HEK293 (cell line): ENCODE data around the gene CHAC1.
"Not testable (repeated sequence)": the region's sequence is repeated elsewhere in the genome, so short reads cannot be mapped to it uniquely, and the experiment has no call there.

ENCODE experiments used
- CTCF ChIP-seq: fragments of 450-650 bp; formaldehyde crosslinking; IDR thresholded peaks from 2 replicates; pipeline ENCODE4 v1.5.1; 2016; ENCODE audit warnings: missing biosample characterization, missing genetic modification characterization
- ZBTB1 ChIP-seq: fragments of 450-650 bp; formaldehyde crosslinking; IDR thresholded peaks from 2 replicates; pipeline ENCODE4 v1.5.1; 2016; ENCODE audit warnings: missing biosample characterization, missing genetic modification characterization
- ZBTB7A ChIP-seq: fragments of 450-650 bp; formaldehyde crosslinking; IDR thresholded peaks from 2 replicates; pipeline ENCODE4 v1.5.1; 2016; ENCODE audit warnings: low read depth, missing biosample characterization, missing genetic modification characterization
- ZNF24 ChIP-seq: fragments of 450-650 bp; formaldehyde crosslinking; IDR thresholded peaks from 2 replicates; pipeline ENCODE4 v1.5.1; 2016; ENCODE audit warnings: missing biosample characterization, missing genetic modification characterization
- ZNF561 ChIP-seq: fragments of 450-650 bp; IDR thresholded peaks from 2 replicates; pipeline ENCODE4 v1.5.1; 2018; ENCODE audit warnings: missing biosample characterization, missing genetic modification characterization, borderline replicate concordance
- ZNF629 ChIP-seq: fragments of 450-650 bp; formaldehyde crosslinking; IDR thresholded peaks from 2 replicates; pipeline ENCODE4 v1.5.1; 2017; ENCODE audit warnings: missing biosample characterization, missing genetic modification characterization
- ZNF670 ChIP-seq: fragments of 450-650 bp; formaldehyde crosslinking; IDR thresholded peaks from 2 replicates; pipeline ENCODE4 v1.5.1; 2016; ENCODE audit warnings: missing biosample characterization, missing genetic modification characterization, low read depth
- TF ChIP-seq, protein P1 (sequence below): fragments of 450-650 bp; formaldehyde crosslinking; IDR thresholded peaks from 2 replicates; pipeline ENCODE4 v1.5.1; 2016; ENCODE audit warnings: missing biosample characterization, missing genetic modification characterization
- TF ChIP-seq, protein P2 (sequence below): fragments of 450-650 bp; formaldehyde crosslinking; optimal IDR thresholded peaks from 2 replicates; pipeline ENCODE3; 2016; ENCODE audit warnings: missing biosample characterization, mild to moderate bottlenecking, missing genetic modification characterization

DNA sequence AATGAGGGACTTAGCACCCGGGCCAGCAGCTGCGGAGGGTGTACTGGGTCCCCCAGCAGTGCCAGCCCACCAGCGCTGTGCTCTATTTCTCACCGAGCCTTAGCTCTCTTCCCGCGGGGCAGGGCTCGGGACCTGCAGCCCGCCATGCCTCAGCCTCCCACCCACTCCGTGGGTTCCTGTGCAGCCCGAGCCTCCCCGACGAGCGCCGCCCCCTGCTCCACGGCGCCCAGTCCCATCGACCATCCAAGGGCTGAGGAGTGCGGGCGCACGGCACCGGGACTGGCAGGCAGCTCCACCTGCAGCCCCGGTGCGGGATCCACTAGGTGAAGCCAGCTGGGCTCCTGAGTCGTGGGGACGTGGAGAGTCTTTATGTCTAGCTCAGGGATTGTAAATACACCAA lies 8.5 kb downstream of the CHAC1 start:
- not testable (repeated sequence) for TF ChIP-seq CTCF; ZNF24 (tag by site-specific recombination); ZNF561 (tag by site-specific recombination); ZNF670; ZBTB1 (tag by site-specific recombination); ZBTB7A; ZNF629 (tag by site-specific recombination)
- TF ChIP-seq, protein P1, sequence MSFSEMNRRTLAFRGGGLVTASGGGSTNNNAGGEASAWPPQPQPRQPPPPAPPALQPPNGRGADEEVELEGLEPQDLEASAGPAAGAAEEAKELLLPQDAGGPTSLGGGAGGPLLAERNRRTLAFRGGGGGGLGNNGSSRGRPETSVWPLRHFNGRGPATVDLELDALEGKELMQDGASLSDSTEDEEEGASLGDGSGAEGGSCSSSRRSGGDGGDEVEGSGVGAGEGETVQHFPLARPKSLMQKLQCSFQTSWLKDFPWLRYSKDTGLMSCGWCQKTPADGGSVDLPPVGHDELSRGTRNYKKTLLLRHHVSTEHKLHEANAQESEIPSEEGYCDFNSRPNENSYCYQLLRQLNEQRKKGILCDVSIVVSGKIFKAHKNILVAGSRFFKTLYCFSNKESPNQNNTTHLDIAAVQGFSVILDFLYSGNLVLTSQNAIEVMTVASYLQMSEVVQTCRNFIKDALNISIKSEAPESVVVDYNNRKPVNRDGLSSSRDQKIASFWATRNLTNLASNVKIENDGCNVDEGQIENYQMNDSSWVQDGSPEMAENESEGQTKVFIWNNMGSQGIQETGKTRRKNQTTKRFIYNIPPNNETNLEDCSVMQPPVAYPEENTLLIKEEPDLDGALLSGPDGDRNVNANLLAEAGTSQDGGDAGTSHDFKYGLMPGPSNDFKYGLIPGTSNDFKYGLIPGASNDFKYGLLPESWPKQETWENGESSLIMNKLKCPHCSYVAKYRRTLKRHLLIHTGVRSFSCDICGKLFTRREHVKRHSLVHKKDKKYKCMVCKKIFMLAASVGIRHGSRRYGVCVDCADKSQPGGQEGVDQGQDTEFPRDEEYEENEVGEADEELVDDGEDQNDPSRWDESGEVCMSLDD (tag by site-specific recombination) = not testable (repeated sequence)
- TF ChIP-seq, protein P2, sequence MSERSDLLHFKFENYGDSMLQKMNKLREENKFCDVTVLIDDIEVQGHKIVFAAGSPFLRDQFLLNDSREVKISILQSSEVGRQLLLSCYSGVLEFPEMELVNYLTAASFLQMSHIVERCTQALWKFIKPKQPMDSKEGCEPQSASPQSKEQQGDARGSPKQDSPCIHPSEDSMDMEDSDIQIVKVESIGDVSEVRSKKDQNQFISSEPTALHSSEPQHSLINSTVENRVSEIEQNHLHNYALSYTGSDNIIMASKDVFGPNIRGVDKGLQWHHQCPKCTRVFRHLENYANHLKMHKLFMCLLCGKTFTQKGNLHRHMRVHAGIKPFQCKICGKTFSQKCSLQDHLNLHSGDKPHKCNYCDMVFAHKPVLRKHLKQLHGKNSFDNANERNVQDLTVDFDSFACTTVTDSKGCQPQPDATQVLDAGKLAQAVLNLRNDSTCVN = not testable (repeated sequence)
